Measurements from ENCODE around the gene MED12L.

Gene MED12L

GRCh38 chr3:151307131-151307530 lies 221.7 kb downstream of the MED12L start:
- Mint-ChIP-seq H3K4me1 (peaks cover 28% of the 10 kb centered on the region), H3K9me3 (no peaks in the 10 kb centered on the region), H3K36me3 (no peaks in the 10 kb centered on the region), H3K27ac (no peak overlapping the region), H3K27me3 (no peaks in the 10 kb centered on the region), H3K4me3 (no peak overlapping the region)

- Mint-ChIP-seq H3K27me3 (no peaks in the 10 kb centered on the region), H3K4me3 (no peak overlapping the region), H3K36me3 (no peaks in the 10 kb centered on the region), H3K27ac (no peak overlapping the region), H3K9me3 (no peaks in the 10 kb centered on the region), H3K4me1 (peaks cover 28% of the 10 kb centered on the region)
These were observed 222.4 kb downstream of the MED12L start for GRCh38 chr3:151307583-151308488.

GRCh38 chr3:151309566-151309965 lies 224.1 kb downstream of the MED12L start:
- Mint-ChIP-seq H3K9me3 (no peaks in the 10 kb centered on the region), H3K27ac (no peak overlapping the region), H3K27me3 (no peaks in the 10 kb centered on the region), H3K36me3 (no peaks in the 10 kb centered on the region), H3K4me1 (peaks cover 24% of the 10 kb centered on the region), H3K4me3 (no peak overlapping the region)

GRCh38 chr3:151312972-151313371 lies 227.5 kb downstream of the MED12L start:
- H3K36me3 Mint-ChIP-seq: no peaks in the 10 kb centered on the region
- H3K4me3 Mint-ChIP-seq: no peak overlapping the region
- peaks cover 1% of the 10 kb centered on the region for H3K4me1 Mint-ChIP-seq
- H3K27ac Mint-ChIP-seq: no peak overlapping the region
- no peaks in the 10 kb centered on the region for H3K27me3 Mint-ChIP-seq
- no peaks in the 10 kb centered on the region for H3K9me3 Mint-ChIP-seq

- no peaks in the 10 kb centered on the region for H3K27me3 Mint-ChIP-seq
- no peaks in the 10 kb centered on the region for H3K9me3 Mint-ChIP-seq
These were observed 228.7 kb downstream of the MED12L start for GRCh38 chr3:151314137-151314536.

GRCh38 chr3:151314593-151314992 lies 229.1 kb downstream of the MED12L start:
- no peaks in the 10 kb centered on the region for H3K9me3 Mint-ChIP-seq
- H3K27me3 Mint-ChIP-seq: no peaks in the 10 kb centered on the region
- no peaks in the 10 kb centered on the region for H3K36me3 Mint-ChIP-seq
- no peak overlapping the region for H3K4me3 Mint-ChIP-seq
- no peak overlapping the region for H3K27ac Mint-ChIP-seq
- H3K4me1 Mint-ChIP-seq: no peaks in the 10 kb centered on the region

More at GRCh38 chr3:151314137-151314536, 228.7 kb downstream of the MED12L start:
- Mint-ChIP-seq H3K4me3 (no peak overlapping the region), H3K27ac (no peak overlapping the region), H3K36me3 (no peaks in the 10 kb centered on the region), H3K4me1 (no peaks in the 10 kb centered on the region)

GRCh38 chr3:151315136-151315535 lies 229.7 kb downstream of the MED12L start:
- H3K4me1 Mint-ChIP-seq: no peaks in the 10 kb centered on the region

GRCh38 chr3:151315846-151316245 lies 230.4 kb downstream of the MED12L start:
- Mint-ChIP-seq H3K4me1 (no peaks in the 10 kb centered on the region), H3K27ac (no peak overlapping the region), H3K4me3 (no peak overlapping the region), H3K27me3 (no peaks in the 10 kb centered on the region), H3K9me3 (no peaks in the 10 kb centered on the region), H3K36me3 (no peaks in the 10 kb centered on the region)

More at GRCh38 chr3:151315136-151315535, 229.7 kb downstream of the MED12L start:
- Mint-ChIP-seq H3K9me3 (no peaks in the 10 kb centered on the region), H3K4me3 (no peak overlapping the region), H3K36me3 (no peaks in the 10 kb centered on the region), H3K27ac (no peak overlapping the region), H3K27me3 (no peaks in the 10 kb centered on the region)

GRCh38 chr3:151316267-151316991 lies 231.0 kb downstream of the MED12L start, which contains the start of gene GPR87:
Gene GPR87 (minus strand): TSS chr3:151316820. CDS start chr3:151300100, 16,720 bp downstream.
- no peaks in the 10 kb centered on the region for H3K4me1 Mint-ChIP-seq
- H3K4me3 Mint-ChIP-seq: no peak within 1 kb of the TSS
- no peaks in the 10 kb centered on the region for H3K36me3 Mint-ChIP-seq
- H3K9me3 Mint-ChIP-seq: no peaks in the 10 kb centered on the region
- no peaks in the 10 kb centered on the region for H3K27me3 Mint-ChIP-seq
- no peak within 1 kb of the TSS for H3K27ac Mint-ChIP-seq

- Mint-ChIP-seq H3K27ac (no peak overlapping the region), H3K36me3 (no peaks in the 10 kb centered on the region), H3K4me1 (no peaks in the 10 kb centered on the region), H3K9me3 (no peaks in the 10 kb centered on the region), H3K4me3 (no peak overlapping the region), H3K27me3 (no peaks in the 10 kb centered on the region)
These were observed 232.8 kb downstream of the MED12L start for GRCh38 chr3:151318313-151318712.

GRCh38 chr3:151318991-151319390 lies 233.5 kb downstream of the MED12L start:
- H3K27me3 Mint-ChIP-seq: peaks cover 3% of the 10 kb centered on the region
- H3K4me1 Mint-ChIP-seq: no peaks in the 10 kb centered on the region
- H3K36me3 Mint-ChIP-seq: no peaks in the 10 kb centered on the region
- H3K4me3 Mint-ChIP-seq: no peak overlapping the region
- H3K27ac Mint-ChIP-seq: no peak overlapping the region
- no peaks in the 10 kb centered on the region for H3K9me3 Mint-ChIP-seq

- Mint-ChIP-seq H3K9me3 (no peaks in the 10 kb centered on the region), H3K4me3 (no peak overlapping the region), H3K27me3 (peaks cover 3% of the 10 kb centered on the region), H3K36me3 (no peaks in the 10 kb centered on the region), H3K27ac (no peak overlapping the region), H3K4me1 (no peaks in the 10 kb centered on the region)
These were observed 234.2 kb downstream of the MED12L start for GRCh38 chr3:151319628-151320027.

GRCh38 chr3:151320131-151320530 lies 234.7 kb downstream of the MED12L start:
- Mint-ChIP-seq H3K4me1 (no peaks in the 10 kb centered on the region), H3K36me3 (no peaks in the 10 kb centered on the region), H3K4me3 (no peak overlapping the region), H3K27me3 (peaks cover 3% of the 10 kb centered on the region), H3K9me3 (no peaks in the 10 kb centered on the region), H3K27ac (no peak overlapping the region)

- peaks cover 3% of the 10 kb centered on the region for H3K27me3 Mint-ChIP-seq
- no peaks in the 10 kb centered on the region for H3K36me3 Mint-ChIP-seq
- no peaks in the 10 kb centered on the region for H3K4me1 Mint-ChIP-seq
- no peaks in the 10 kb centered on the region for H3K9me3 Mint-ChIP-seq
- no peak overlapping the region for H3K27ac Mint-ChIP-seq
- H3K4me3 Mint-ChIP-seq: no peak overlapping the region
These were observed 236.1 kb downstream of the MED12L start for GRCh38 chr3:151321526-151321925.

GRCh38 chr3:151322511-151322910 lies 237.0 kb downstream of the MED12L start:
- Mint-ChIP-seq H3K9me3 (no peaks in the 10 kb centered on the region), H3K36me3 (no peaks in the 10 kb centered on the region), H3K27me3 (peaks cover 3% of the 10 kb centered on the region), H3K4me3 (no peak overlapping the region), H3K27ac (no peak overlapping the region), H3K4me1 (no peaks in the 10 kb centered on the region)

Measured in activated naive CD4-positive, alpha-beta T cell treated with anti-CD3 and anti-CD28 coated beads, Interleukin-2, amount 50 U/mL, for 24 hours (primary cell).